Frontal cortex (tissue), 4 donors: Measurements from ENCODE around the gene HADHB. TPM values are rescaled to one million over a fixed set of nuclear protein-coding genes. Genes with fewer than 3 reads are reported as not detected.
"Not testable (repeated sequence)": the region's sequence is repeated elsewhere in the genome, so short reads cannot be mapped to it uniquely, and the experiment has no call there.

Experiments used
- DNase-seq, 2 donors: peaks; one replicate each; pipeline ENCODE4 v3.0.0; 2012; ENCODE audit warnings: low spot score in 2 of 2
- FAIRE-seq: peaks from 2 replicates; lab custom pipeline; 2012; peaks lifted over from hg19 to GRCh38; lab: Jason Lieb, UNC
- total RNA-seq: library from RNA; depleted of rRNA; stranded (reverse); fragments of >200 nt; gene quantifications from one replicate; pipeline ENCODE4 v1.2.3, GENCODE V29; 2014
- donor health status: control.
- donor health status: control.
- donor health status: control.

HADHB gene
- total RNA-seq, 1 donor from 2014 or later = 37.9 TPM

DNA sequence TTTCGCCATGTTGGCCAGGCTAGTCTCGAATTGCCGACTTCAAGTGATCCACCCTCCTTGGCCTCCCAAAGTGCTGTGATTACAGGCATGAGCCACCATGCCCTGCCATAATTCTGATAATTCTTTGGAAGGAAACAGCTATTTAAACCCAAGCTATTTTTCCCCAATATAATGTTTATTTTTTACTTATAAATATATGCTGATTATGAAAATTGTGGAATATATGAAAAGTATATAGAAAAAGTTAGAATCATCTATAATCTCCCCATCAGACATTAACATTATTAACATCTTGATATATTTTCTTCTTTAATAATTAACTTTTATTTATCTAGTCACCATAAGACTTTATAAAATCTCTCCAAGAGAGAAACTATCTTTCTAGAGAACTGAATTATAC lies 41.2 kb downstream of the HADHB start:
- FAIRE-seq = peak; percentile 43
- DNase-seq = no peak

DNA sequence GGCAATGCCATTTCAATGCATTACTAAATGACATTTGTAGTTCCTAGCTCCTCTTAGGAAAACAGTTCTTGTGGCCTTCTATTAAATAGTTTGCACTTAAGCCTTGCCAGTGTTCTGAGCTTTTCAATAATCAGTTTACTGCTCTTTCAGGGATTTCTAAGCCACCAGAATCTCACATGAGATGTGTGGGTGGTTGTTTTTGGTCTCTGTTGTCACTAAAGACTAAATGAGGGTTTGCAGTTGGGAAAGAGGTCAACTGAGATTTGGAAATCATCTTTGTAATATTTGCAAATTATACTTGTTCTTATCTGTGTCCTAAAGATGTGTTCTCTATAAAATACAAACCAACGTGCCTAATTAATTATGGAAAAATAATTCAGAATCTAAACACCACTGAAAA lies 45.3 kb downstream of the HADHB start:
- no peak for FAIRE-seq
- DNase-seq = no peak

- FAIRE-seq (no peak), DNase-seq (no peak)
Observed at GRCh38 chr2:26292646-26293045, 47.9 kb downstream of the HADHB start.

DNA sequence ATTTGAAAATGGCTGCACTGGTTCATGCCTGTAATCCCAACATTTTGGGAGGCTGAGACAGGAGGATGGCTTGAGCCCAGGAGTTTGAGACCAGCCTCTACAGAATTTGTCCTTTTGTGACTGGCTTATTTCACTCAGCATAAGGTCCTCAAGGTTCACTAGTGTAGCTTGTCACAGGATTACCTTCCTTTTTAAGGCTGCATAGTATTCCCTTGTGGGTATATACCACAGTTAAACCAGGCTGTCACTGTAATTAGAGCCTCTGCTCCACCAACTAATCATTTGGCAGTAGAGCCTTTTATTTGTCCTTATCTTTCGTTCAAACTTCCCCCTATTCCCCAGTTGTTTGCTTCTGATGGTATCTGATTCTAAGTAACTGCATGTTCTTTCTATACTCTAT lies 50.8 kb downstream of the HADHB start:
- no peak for FAIRE-seq
- DNase-seq = no peak

GRCh38 chr2:26297061-26297460 lies 52.3 kb downstream of the HADHB start:
- no peak for FAIRE-seq
- no peak for DNase-seq

DNA sequence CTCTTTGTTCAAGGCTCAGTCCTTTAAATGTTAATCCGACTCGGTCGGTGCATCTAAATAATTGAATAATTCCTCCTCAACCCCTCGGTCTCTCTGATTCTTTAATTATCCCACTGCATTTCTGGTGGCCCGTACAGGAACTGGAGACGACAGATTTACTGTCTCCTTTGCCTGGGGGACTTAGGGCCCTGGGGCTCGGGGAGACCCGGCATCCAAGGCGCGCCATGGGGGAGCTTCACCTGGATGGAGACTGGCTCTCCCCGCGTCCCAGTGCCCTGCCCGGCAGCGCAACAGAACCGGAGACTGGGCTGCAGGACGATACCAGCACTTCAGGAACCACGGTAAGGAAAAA lies 53.5 kb downstream of the HADHB start:
- no peak for FAIRE-seq
- DNase-seq = no peak

DNA sequence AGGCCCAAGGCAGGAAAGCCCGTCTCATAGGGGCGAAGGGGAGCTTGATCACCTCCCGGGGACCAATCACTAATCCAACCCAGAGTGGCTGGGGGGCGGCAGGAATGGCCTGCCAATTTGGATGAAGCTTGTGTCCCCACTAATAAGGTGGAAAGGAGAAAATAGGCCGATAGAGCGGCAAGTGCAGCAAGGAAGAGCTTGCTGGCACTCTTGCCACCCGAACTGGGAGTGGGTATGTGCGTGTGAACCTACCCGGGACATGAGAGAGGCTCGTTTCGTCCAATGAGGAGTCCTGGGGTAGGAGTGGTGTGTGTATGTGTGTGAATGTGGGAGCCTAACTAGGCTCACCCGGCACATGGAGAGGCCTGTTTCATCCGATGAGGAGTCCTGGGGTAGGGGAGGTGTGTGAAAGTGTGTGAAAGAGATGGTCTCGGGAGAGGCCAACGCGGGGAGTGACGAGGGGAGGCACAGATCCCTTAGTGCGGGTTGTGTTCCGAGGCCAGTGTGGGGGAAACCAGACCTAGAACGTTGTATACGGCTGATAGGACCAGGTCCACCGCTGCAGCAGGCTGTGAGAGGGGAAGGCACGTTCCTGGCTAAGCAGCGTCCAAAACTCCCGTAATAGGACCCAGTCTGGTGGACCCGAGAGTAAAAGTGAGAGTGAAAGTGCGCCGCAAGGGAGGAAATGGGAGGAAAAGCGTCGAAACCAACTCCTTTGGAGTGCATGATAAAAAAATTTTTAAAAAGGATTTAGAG lies 54.1 kb downstream of the HADHB start:
- FAIRE-seq (no peak), DNase-seq (no peak)

- FAIRE-seq = no peak
- no peak for DNase-seq
Observed at GRCh38 chr2:26299471-26300101, 54.8 kb downstream of the HADHB start.

- DNase-seq (no peak), FAIRE-seq (no peak)
Observed at GRCh38 chr2:26300234-26300925, 55.6 kb downstream of the HADHB start.

DNA sequence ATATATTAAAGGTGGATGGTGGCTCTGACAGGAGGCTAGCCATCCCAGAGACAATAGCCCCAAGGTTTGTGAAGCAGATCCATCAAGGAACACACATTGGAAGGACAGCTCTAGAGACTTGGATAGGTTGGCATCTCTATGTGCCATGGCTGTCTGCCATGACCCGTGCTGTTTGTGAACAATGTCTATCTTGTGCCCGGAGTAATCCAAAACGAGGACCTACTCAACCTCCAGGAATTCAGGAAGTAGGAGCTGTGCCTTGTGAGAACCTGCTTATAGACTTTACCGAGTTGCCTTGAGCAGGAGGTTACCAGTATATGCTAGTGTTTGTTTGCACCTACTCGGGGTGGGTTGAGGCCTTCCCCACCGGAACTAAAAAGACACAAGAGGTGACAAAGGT lies 58.1 kb downstream of the HADHB start:
- no peak for DNase-seq
- no peak for FAIRE-seq

GRCh38 chr2:26305094-26305493 lies 60.4 kb downstream of the HADHB start:
- FAIRE-seq, DNase-seq: not testable (repeated sequence)

DNA sequence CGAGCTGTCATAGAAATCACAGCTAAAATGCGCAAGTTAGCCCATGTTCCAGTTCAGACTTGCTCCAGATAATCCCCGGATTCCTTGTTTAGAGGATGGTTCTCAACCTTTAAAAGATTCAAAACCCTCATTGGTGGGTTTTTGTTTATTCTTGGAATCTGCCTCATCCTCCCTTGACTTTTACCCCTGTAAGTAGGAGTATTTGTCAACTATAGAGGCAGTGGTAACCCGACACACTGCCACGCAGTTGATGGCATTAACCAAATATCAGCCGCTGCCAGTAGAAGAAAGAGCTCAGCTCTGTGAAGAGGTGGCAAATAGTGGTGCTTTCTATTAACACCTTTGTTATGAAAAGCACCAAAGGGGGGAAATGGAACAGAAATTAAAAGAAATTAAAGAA lies 60.8 kb downstream of the HADHB start:
- DNase-seq (no peak), FAIRE-seq (no peak)

- no peak for FAIRE-seq
- no peak for DNase-seq
Observed at GRCh38 chr2:26309921-26310320, 65.2 kb downstream of the HADHB start.

- DNase-seq (no peak), FAIRE-seq (no peak)
Observed at GRCh38 chr2:26312471-26312870, 67.7 kb downstream of the HADHB start.

- FAIRE-seq = no peak
- DNase-seq = no peak
Observed at GRCh38 chr2:26313446-26313845, 68.7 kb downstream of the HADHB start.

- no peak for FAIRE-seq
- no peak for DNase-seq
Observed at GRCh38 chr2:26314243-26314642, 69.5 kb downstream of the HADHB start.

- FAIRE-seq (no peak), DNase-seq (no peak)
Observed at GRCh38 chr2:26316041-26316440, 71.3 kb downstream of the HADHB start.

GRCh38 chr2:26316845-26317244 lies 72.1 kb downstream of the HADHB start:
- no peak for DNase-seq
- no peak for FAIRE-seq

GRCh38 chr2:26317377-26318105 lies 72.8 kb downstream of the HADHB start:
- DNase-seq (no peak), FAIRE-seq (no peak)

- no peak for FAIRE-seq
- no peak for DNase-seq
Observed at GRCh38 chr2:26318950-26319349, 74.2 kb downstream of the HADHB start.

DNA sequence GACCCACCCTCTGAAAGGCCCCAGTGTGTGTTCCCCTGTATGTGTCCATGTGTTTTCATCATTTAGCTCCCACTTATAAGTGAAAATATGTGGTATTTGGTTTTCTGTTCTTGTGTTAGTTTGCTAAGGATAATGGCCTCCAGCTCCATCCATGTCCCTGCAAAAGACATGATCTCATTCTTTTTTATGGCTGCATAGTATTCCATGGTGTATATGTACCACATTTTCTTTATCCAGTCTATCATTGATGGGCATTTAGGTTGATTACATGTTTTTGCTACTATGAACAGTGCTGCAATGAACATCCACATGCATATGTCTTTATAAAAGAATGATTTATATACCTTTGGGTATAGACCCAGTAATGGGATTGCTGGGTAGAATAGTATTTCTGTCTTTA lies 79.7 kb downstream of the HADHB start:
- DNase-seq, FAIRE-seq: not testable (repeated sequence)
